Measurements from ENCODE around the gene AKAP13.

Gene AKAP13

DNA sequence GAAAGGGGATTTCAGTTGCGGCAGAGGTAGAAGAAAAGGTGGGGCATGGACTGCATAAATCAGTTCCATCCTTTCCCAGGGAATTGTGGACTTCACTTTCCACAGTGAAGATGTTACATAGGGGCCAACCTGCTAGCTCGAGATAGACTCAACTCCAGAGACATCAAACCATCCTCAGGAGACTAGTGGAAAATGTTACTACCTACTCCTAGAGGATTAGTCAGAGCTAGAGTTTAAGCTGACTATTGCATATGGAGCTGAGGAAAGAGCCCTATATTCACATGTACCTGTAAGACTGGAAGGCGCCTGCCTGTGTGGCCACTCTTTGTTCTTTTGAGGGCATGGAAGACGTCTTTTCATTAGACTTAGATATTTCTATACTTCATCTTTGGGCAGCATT, 345.2 kb downstream of the AKAP13 start (continued):
- TF ChIP-seq, protein P1, sequence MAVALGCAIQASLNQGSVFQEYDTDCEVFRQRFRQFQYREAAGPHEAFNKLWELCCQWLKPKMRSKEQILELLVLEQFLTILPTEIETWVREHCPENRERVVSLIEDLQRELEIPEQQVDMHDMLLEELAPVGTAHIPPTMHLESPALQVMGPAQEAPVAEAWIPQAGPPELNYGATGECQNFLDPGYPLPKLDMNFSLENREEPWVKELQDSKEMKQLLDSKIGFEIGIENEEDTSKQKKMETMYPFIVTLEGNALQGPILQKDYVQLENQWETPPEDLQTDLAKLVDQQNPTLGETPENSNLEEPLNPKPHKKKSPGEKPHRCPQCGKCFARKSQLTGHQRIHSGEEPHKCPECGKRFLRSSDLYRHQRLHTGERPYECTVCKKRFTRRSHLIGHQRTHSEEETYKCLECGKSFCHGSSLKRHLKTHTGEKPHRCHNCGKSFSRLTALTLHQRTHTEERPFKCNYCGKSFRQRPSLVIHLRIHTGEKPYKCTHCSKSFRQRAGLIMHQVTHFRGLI (tag by site-specific recombination; IDR thresholded peaks at IDR 0.05): no peak

- Histone ChIP-seq H3K9me3 (ENCODE audit: control insufficient read depth, insufficient read depth, low read depth, low read length) (no peaks in the 10 kb centered on the region), H3K4me3 (ENCODE audit: low read depth, low read length) (no peak overlapping the region), H3K27ac (ENCODE audit: extremely low read depth, low read depth, low read length) (no peak overlapping the region), H3K36me3 (ENCODE audit: control insufficient read depth in 2 of 2, insufficient read depth in 1 of 2, low read length in 2 of 2) (peaks cover 25 to 80% of the 10 kb centered on the region in 2 experiments), H3K4me1 (ENCODE audit: control insufficient read depth, insufficient read depth, low read length) (no peaks in the 10 kb centered on the region)
- TF ChIP-seq ZNF677 (tag by site-specific recombination; IDR thresholded peaks at IDR 0.05): no peak
- TF ChIP-seq, protein P2, sequence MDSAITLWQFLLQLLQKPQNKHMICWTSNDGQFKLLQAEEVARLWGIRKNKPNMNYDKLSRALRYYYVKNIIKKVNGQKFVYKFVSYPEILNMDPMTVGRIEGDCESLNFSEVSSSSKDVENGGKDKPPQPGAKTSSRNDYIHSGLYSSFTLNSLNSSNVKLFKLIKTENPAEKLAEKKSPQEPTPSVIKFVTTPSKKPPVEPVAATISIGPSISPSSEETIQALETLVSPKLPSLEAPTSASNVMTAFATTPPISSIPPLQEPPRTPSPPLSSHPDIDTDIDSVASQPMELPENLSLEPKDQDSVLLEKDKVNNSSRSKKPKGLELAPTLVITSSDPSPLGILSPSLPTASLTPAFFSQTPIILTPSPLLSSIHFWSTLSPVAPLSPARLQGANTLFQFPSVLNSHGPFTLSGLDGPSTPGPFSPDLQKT (IDR thresholded peaks at IDR 0.05; ENCODE audit: borderline replicate concordance, low read depth, low read length): no peak
- TF ChIP-seq ZNF610 (tag by site-specific recombination; IDR thresholded peaks at IDR 0.05; ENCODE audit: borderline replicate concordance): no peak
- no peak for TF ChIP-seq ZSCAN16 (tag by site-specific recombination; IDR thresholded peaks at IDR 0.05)
- TF ChIP-seq, protein P3, sequence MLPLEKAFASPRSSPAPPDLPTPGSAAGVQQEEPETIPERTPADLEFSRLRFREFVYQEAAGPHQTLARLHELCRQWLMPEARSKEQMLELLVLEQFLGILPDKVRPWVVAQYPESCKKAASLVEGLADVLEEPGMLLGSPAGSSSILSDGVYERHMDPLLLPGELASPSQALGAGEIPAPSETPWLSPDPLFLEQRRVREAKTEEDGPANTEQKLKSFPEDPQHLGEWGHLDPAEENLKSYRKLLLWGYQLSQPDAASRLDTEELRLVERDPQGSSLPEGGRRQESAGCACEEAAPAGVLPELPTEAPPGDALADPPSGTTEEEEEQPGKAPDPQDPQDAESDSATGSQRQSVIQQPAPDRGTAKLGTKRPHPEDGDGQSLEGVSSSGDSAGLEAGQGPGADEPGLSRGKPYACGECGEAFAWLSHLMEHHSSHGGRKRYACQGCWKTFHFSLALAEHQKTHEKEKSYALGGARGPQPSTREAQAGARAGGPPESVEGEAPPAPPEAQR (tag by site-specific recombination; IDR thresholded peaks at IDR 0.05): no peak
- no peak for TF ChIP-seq KLF10 (tag by site-specific recombination; IDR thresholded peaks at IDR 0.05)
- TF ChIP-seq ZNF175 (tag by site-specific recombination; IDR thresholded peaks at IDR 0.05): no peak
- TF ChIP-seq ZNF221 (tag by site-specific recombination; IDR thresholded peaks at IDR 0.05; ENCODE audit: borderline replicate concordance): no peak
- TF ChIP-seq, protein P4, sequence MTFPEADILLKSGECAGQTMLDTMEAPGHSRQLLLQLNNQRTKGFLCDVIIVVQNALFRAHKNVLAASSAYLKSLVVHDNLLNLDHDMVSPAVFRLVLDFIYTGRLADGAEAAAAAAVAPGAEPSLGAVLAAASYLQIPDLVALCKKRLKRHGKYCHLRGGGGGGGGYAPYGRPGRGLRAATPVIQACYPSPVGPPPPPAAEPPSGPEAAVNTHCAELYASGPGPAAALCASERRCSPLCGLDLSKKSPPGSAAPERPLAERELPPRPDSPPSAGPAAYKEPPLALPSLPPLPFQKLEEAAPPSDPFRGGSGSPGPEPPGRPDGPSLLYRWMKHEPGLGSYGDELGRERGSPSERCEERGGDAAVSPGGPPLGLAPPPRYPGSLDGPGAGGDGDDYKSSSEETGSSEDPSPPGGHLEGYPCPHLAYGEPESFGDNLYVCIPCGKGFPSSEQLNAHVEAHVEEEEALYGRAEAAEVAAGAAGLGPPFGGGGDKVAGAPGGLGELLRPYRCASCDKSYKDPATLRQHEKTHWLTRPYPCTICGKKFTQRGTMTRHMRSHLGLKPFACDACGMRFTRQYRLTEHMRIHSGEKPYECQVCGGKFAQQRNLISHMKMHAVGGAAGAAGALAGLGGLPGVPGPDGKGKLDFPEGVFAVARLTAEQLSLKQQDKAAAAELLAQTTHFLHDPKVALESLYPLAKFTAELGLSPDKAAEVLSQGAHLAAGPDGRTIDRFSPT (tag by site-specific recombination; IDR thresholded peaks at IDR 0.05): no peak
- ChIA-PET CTCF (interaction anchor here (1.1 to 4.7 kb wide), 4 partner anchors 105 to 130 kb away, joined by 3 to 27 read pairs (median 10); no protein-coding TSS in a partner anchor), POLR2A (no interaction called here)
Observed at GRCh38 chr15:85726454-85726853, 346.1 kb downstream of the AKAP13 start.

DNA sequence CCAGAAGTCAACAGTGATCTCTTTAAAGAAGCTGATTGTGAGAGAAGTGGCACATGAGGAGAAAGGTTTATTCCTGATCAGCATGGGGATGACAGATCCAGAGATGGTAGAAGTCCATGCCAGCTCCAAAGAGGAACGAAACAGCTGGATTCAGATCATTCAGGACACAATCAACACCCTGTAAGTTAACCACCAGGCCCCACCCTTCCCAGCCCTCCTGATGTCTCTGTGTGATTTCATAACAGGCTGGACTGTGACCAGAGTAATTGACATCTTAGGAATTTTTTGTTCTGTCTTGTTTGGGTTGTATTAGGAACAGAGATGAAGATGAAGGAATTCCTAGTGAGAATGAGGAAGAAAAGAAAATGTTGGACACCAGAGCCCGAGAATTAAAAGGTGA, 346.7 kb downstream of the AKAP13 start:
- H3K9me3 ChIP-seq (ENCODE audit: control insufficient read depth, insufficient read depth, low read depth, low read length): no peaks in the 10 kb centered on the region
- CTCF ChIA-PET: interaction anchor here (0.6 to 4.7 kb wide), 6 partner anchors 18 to 431 kb away, joined by 3 to 27 read pairs (median 3); no protein-coding TSS in a partner anchor
- TF ChIP-seq ZNF626 (tag by site-specific recombination; IDR thresholded peaks at IDR 0.05) (no peak), ZNF248 (tag by site-specific recombination; IDR thresholded peaks at IDR 0.05) (no peak), ZNF561 (tag by site-specific recombination; IDR thresholded peaks at IDR 0.05; ENCODE audit: borderline replicate concordance) (no peak), SCRT1 (tag by site-specific recombination; IDR thresholded peaks at IDR 0.05; ENCODE audit: borderline replicate concordance) (no peak)
- POLR2A ChIA-PET: no interaction called here
- no peaks in the 10 kb centered on the region for H3K4me1 ChIP-seq (ENCODE audit: control insufficient read depth, insufficient read depth, low read length)
- H3K27ac ChIP-seq (ENCODE audit: extremely low read depth, low read depth, low read length): no peak overlapping the region
- no peak overlapping the region for H3K4me3 ChIP-seq (ENCODE audit: low read depth, low read length)
- H3K36me3 ChIP-seq (ENCODE audit: control insufficient read depth in 2 of 2, insufficient read depth in 1 of 2, low read length in 2 of 2): peaks cover 31 to 80% of the 10 kb centered on the region in 2 experiments

Data from HEK293 (cell line).